GM19467 (cell line): ENCODE data around the gene NLRP6.
"Not testable (repeated sequence)": the region's sequence is repeated elsewhere in the genome, so short reads cannot be mapped to it uniquely, and the experiment has no call there.

Experiments
- ATAC-seq: cut with Tn5 transposase; IDR thresholded peaks from one replicate; pipeline ENCODE4 v1.9.1; 2021; ENCODE audit warnings: mild to moderate bottlenecking, moderate library complexity; ENCODE audit not compliant: unreplicated experiment

The NLRP6 gene

GRCh38 chr11:278001-278951 is at the start of gene NLRP6:
Gene NLRP6 (plus strand): TSS chr11:278407. CDS start chr11:278570, 163 bp downstream.
- no peak for ATAC-seq

GRCh38 chr11:230431-230830 is 47.8 kb upstream of the NLRP6 start:
- no peak for ATAC-seq

GRCh38 chr11:232783-233565 is 45.2 kb upstream of the NLRP6 start:
- no peak for ATAC-seq

GRCh38 chr11:235180-235579 is 43.0 kb upstream of the NLRP6 start:
- ATAC-seq, result no peak

- ATAC-seq, result peak; percentile 15
Observed at GRCh38 chr11:235609-235996, 42.6 kb upstream of the NLRP6 start.

- ATAC-seq, result peak; percentile 71
Observed at GRCh38 chr11:235997-236773, 42.0 kb upstream of the NLRP6 start, which contains the start of gene SIRT3. Gene SIRT3 (minus strand): TSS chr11:236342. CDS start chr11:236328, 14 bp downstream.

GRCh38 chr11:236774-237767 is 41.1 kb upstream of the NLRP6 start, which contains the start of gene PSMD13:
Gene PSMD13 (plus strand): TSS chr11:236976. CDS start chr11:237050, 74 bp downstream.
- ATAC-seq, result peak; percentile 65

GRCh38 chr11:238346-238745 is 39.9 kb upstream of the NLRP6 start:
- ATAC-seq, result not testable (repeated sequence)

GRCh38 chr11:240315-240714 is 37.9 kb upstream of the NLRP6 start:
- no peak for ATAC-seq

GRCh38 chr11:241634-242033 is 36.6 kb upstream of the NLRP6 start:
- ATAC-seq, result no peak

- ATAC-seq, result no peak
Observed at GRCh38 chr11:244376-244775, 33.8 kb upstream of the NLRP6 start.

- no peak for ATAC-seq
Observed at GRCh38 chr11:249062-249461, 29.1 kb upstream of the NLRP6 start.

GRCh38 chr11:250274-250673 is 27.9 kb upstream of the NLRP6 start:
- no peak for ATAC-seq

- ATAC-seq, result no peak
Observed at GRCh38 chr11:250740-251299, 27.4 kb upstream of the NLRP6 start.

- no peak for ATAC-seq
Observed at GRCh38 chr11:251550-251949, 26.7 kb upstream of the NLRP6 start.

GRCh38 chr11:252666-253065 is 25.5 kb upstream of the NLRP6 start:
- no peak for ATAC-seq

GRCh38 chr11:253160-253885 is 24.9 kb upstream of the NLRP6 start:
- ATAC-seq, result no peak

GRCh38 chr11:253886-254270 is 24.3 kb upstream of the NLRP6 start:
- ATAC-seq, result no peak

- no peak for ATAC-seq
Observed at GRCh38 chr11:255176-255575, 23.0 kb upstream of the NLRP6 start.
